GM13976 (cell line): ENCODE results near the gene WWC1.

Experiments
- DNase-seq: peaks from one replicate; pipeline ENCODE4 v3.0.0; 2012; ENCODE audit warnings: low spot score
- CTCF ChIP-seq: IDR thresholded peaks from 2 replicates; pipeline ENCODE4 v1.5.1; 2012; ENCODE audit warnings: borderline replicate concordance, mild to moderate bottlenecking; ENCODE audit not compliant: insufficient read depth; ENCODE audit errors: extremely low read depth, missing control alignments, control extremely low read depth
- in situ Hi-C: fragments of 300-500 bp; cut with MboI; formaldehyde crosslinking; loops from one replicate; pipeline ENCODE4 v1.12.0; 2022; ENCODE audit warnings: low sequenced_read_pairs, mixed read lengths, inconsistent platforms; ENCODE audit not compliant: unreplicated experiment

The WWC1 gene

DNA sequence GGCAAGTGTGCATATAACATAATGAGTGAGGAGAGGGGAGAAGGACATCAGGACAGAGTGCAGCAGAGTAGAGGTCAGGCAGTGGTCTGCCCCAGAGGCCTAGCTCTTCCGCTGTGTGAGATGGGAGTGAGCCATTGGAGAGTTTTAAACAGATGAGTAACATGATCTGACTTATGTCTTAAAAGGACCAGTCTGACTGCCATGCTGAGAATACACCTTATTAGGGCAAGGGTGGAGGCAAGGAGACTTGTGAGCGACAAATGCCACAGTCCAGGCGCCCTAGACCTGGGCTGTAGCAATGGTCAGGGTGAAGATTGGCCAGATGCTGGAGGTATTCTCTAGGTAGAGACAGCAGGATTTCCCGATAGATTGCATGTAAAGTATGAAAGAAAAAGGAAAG lies 83.1 kb downstream of the WWC1 start:
- DNase-seq = no peak
- no peak for TF ChIP-seq CTCF
- in situ Hi-C loops = no loop called here

GRCh38 chr5:168375214-168375613 lies 83.8 kb downstream of the WWC1 start:
- TF ChIP-seq CTCF = no peak
- no peak for DNase-seq
- in situ Hi-C loops = no loop called here

- no peak for DNase-seq
- no peak for TF ChIP-seq CTCF
- in situ Hi-C loops = no loop called here
These were observed 86.1 kb downstream of the WWC1 start for GRCh38 chr5:168377525-168377924.

DNA sequence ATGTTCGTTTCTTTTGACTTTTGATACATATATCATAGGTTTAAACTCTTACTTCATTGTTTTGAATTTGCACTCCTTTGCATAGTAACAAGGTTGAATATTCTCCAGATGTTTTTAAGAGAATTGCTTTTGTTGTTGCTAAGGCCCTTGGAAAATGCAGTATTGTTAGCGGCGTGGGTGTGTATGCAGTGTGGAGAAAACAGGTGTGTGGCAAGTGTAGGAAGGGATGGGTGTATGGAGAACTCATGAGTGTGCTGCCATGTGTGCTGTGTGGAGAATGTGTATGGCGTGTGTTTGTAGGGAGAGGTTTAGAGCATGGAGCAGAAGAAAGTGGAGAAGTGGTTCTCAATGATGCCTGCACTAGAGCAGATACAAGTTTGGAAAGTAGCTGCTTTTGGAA lies 87.3 kb downstream of the WWC1 start:
- in situ Hi-C loops = no loop called here
- TF ChIP-seq CTCF = no peak
- no peak for DNase-seq

DNA sequence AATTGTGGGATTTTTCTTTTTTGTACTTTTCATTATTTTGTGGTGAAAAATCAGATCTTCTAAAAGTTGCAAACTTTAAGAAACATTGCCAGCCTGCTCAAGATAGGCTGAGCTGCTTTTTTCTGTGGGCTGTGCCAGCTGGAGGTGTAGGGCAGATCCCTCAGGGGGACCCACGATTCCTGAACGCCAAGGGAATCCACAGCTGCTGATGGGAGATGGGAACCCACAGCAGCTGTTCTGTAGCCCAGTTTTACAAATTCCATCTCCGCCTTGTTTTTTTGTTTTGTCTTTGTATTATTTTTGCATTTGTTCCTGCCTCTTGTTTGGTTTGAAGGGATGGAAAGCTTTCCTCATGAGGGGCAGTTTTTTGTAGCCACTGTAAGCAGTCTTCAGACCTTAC lies 91.0 kb downstream of the WWC1 start:
- no peak for TF ChIP-seq CTCF
- in situ Hi-C loops = no loop called here
- DNase-seq = no peak

GRCh38 chr5:168390491-168390890 lies 99.0 kb downstream of the WWC1 start:
- no peak for DNase-seq
- TF ChIP-seq CTCF = no peak
- in situ Hi-C loops = no loop called here

- no peak for DNase-seq
- in situ Hi-C loops = no loop called here
- TF ChIP-seq CTCF = no peak
These were observed 102.3 kb downstream of the WWC1 start for GRCh38 chr5:168393773-168394172.
